Measurements from ENCODE around the gene CAPG. TPM values are rescaled to one million over a fixed set of nuclear protein-coding genes. Genes with fewer than 3 reads are reported as not detected.
A peak's percentile ranks its signal among the peaks of the same experiment; 100 is the strongest.
"Not testable (repeated sequence)": the region's sequence is repeated elsewhere in the genome, so short reads cannot be mapped to it uniquely, and the experiment has no call there.

CAPG gene
- total and polyA plus RNA-seq, 2 of the 4 experiments (the other 2 are of a cell fraction): 79.9 to 98.3 TPM

DNA sequence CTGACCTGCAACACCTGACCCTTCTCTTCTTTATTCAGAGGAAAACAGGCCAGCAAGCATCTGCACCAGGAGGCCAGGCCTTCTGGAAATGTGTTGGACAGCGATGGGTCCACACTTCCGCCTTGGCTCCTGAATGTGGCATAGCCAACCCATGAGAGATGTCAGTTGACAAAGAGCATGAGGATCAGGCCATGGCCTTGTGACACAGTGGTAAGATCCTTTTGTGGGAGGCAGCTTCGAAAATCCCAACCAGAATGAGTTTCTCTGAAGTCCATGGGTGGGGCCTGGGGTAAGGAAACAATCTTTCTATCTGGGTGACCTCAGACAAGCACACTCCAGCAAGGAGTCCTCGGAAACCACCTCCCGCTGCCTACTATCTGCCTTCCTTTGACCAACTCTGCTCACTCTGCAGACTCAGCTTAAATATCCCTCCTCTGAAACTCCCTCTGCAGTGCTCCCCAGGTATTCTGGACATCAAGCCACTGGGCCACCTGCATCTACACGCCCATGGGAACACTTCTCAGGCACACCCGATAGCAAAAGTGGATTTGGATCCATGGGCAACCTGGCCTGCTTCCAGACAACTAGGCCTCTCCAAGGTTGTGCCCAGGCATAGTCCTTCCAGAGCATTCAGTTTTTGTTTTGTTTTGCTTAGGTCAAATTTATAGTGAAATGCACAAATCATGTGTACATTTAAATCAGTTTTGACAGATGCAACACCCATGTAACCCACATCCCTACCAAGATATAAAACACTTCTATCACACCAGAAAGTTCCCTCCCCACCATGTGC, 4.8 kb upstream of the CAPG start:
- Histone ChIP-seq H3K14ac (replicated peaks; ENCODE audit: low read depth, low read length) (no peak overlapping the region), H2BK120ac (ENCODE audit: low read depth, low read length) (no peak overlapping the region), H2BK5ac (ENCODE audit: low read depth, low read length, poor library complexity, severe bottlenecking) (no peak overlapping the region), H4K91ac (ENCODE audit: insufficient read depth, low read depth, low read length) (peak overlapping the region; percentile 24), H3K56ac (ENCODE audit: extremely low read depth, insufficient read depth, low read length) (no peak overlapping the region), H3K4me1 (ENCODE audit: control insufficient read depth, insufficient read depth, low read length) (peaks cover 16% of the 10 kb centered on the region), H3K36me3 (ENCODE audit: control insufficient read depth, insufficient read depth, low read length) (no peaks in the 10 kb centered on the region), H2AFZ (replicated peaks; ENCODE audit: low read length, poor library complexity) (peak overlapping the region; percentile 18), H2AK5ac (ENCODE audit: low read depth, low read length) (peak overlapping the region; percentile 93), H3K9me1 (ENCODE audit: insufficient read depth, low read length) (peaks cover 8% of the 10 kb centered on the region), H4K20me1 (ENCODE audit: insufficient read depth, low read length) (no peaks in the 10 kb centered on the region), H2BK15ac (ENCODE audit: low read depth, low read length) (0 out of 3 replicates have a peak overlapping the region, but pooled peaks have one; percentile 34), H2AK9ac (replicated peaks; ENCODE audit: low read depth, low read length, poor library complexity) (no peak overlapping the region), H4K8ac (ENCODE audit: low read depth in 2 of 2, low read length in 2 of 2) (no peak overlapping the region; a peak in 1 of 4 replicates), H3K27ac (ENCODE audit: insufficient read depth, low read length) (no peak overlapping the region), H3K4me2 (ENCODE audit: low read depth, low read length) (no peak overlapping the region), H3K9me3 (ENCODE audit: control insufficient read depth, insufficient read depth, low read length) (no peaks in the 10 kb centered on the region), H3K18ac (ENCODE audit: low read depth, low read length) (no peak overlapping the region), H3K4me3 (ENCODE audit: insufficient read depth, low read depth, low read length) (no peak overlapping the region), H3K79me1 (ENCODE audit: low read depth in 1 of 2, low read length in 2 of 2) (peaks cover 6 to 48% of the 10 kb centered on the region in 2 experiments; a peak in 3 of 4 replicates), H4K5ac (ENCODE audit: low read depth, low read length) (no peak overlapping the region), H3K23ac (ENCODE audit: low read depth, low read length) (no peak overlapping the region), H2BK20ac (ENCODE audit: low read depth, low read length) (no peak overlapping the region), H3K27me3 (ENCODE audit: control insufficient read depth, insufficient read depth, low read length) (no peaks in the 10 kb centered on the region), H3K9ac (ENCODE audit: low read depth, low read length) (no peak overlapping the region), H3K4ac (ENCODE audit: low read depth, low read length) (peak overlapping the region; percentile 36; the same call in 1 of the 2 replicates)
- 95% methylated on average over 4 of the region's 7 CpGs; no CpG with 5 or more reads in 1 of the 2 experiments for WGBS, 2 experiments (ENCODE audit: extremely low coverage in 2 of 2, insufficient read length in 1 of 2)
- DNase-seq (no peak), ATAC-seq (ENCODE audit: low read depth) (no peak)
- dilution Hi-C loops (cut with HindIII; ENCODE audit: low sequenced_read_pairs, unreplicated experiment): no loop called here
- no peak for TF ChIP-seq RCOR1 (IDR thresholded peaks at IDR 0.05; ENCODE audit: insufficient replicate concordance, low read length)
- BruUV-seq (replicated peaks): no TSS peak
- CTCF ChIA-PET: no interaction called here
- intact Hi-C loops (cut with micrococcal nuclease): no loop called here
- in situ Hi-C loops (cut with MboI; ENCODE audit: low sequenced_read_pairs): no loop called here
- POLR2A ChIA-PET (ENCODE audit: unreplicated experiment): no interaction called here

- peaks cover 10 to 48% of the 10 kb centered on the region in 2 experiments for H3K79me1 ChIP-seq (ENCODE audit: low read depth in 1 of 2, low read length in 2 of 2)
- peak overlapping the region; percentile 78 to 85; a peak in 3 of 4 replicates for H4K8ac ChIP-seq (ENCODE audit: low read depth in 2 of 2, low read length in 2 of 2)
- H3K4me1 ChIP-seq (ENCODE audit: control insufficient read depth, insufficient read depth, low read length): peaks cover 14% of the 10 kb centered on the region
- H4K91ac ChIP-seq (ENCODE audit: insufficient read depth, low read depth, low read length): peak overlapping the region; percentile 24; the same call in 1 of the 2 replicates
- POLR2A ChIA-PET (ENCODE audit: unreplicated experiment); H3K9me3 ChIP-seq (ENCODE audit: control insufficient read depth, insufficient read depth, low read length); BruUV-seq (replicated peaks); intact Hi-C loops (cut with micrococcal nuclease); H3K9me1 ChIP-seq (ENCODE audit: insufficient read depth, low read length); H3K27ac ChIP-seq (ENCODE audit: insufficient read depth, low read length); ATAC-seq (ENCODE audit: low read depth); dilution Hi-C loops (cut with HindIII; ENCODE audit: low sequenced_read_pairs, unreplicated experiment); H3K4me2 ChIP-seq (ENCODE audit: low read depth, low read length); in situ Hi-C loops (cut with MboI; ENCODE audit: low sequenced_read_pairs); H2BK5ac ChIP-seq (ENCODE audit: low read depth, low read length, poor library complexity, severe bottlenecking); H2BK20ac ChIP-seq (ENCODE audit: low read depth, low read length); H3K36me3 ChIP-seq (ENCODE audit: control insufficient read depth, insufficient read depth, low read length); DNase-seq; H3K4me3 ChIP-seq (ENCODE audit: insufficient read depth, low read depth, low read length); H3K27me3 ChIP-seq (ENCODE audit: control insufficient read depth, insufficient read depth, low read length); H3K23ac ChIP-seq (ENCODE audit: low read depth, low read length); H4K20me1 ChIP-seq (ENCODE audit: insufficient read depth, low read length); H4K5ac ChIP-seq (ENCODE audit: low read depth, low read length); H3K18ac ChIP-seq (ENCODE audit: low read depth, low read length): not testable (repeated sequence)
- H3K14ac ChIP-seq (replicated peaks; ENCODE audit: low read depth, low read length): peak overlapping the region; percentile 16; the same call in 1 of the 2 replicates
- peak overlapping the region; percentile 89 for H2AK9ac ChIP-seq (replicated peaks; ENCODE audit: low read depth, low read length, poor library complexity)
- 0 out of 2 replicates have a peak overlapping the region, but pooled peaks have one; percentile 12 for H3K9ac ChIP-seq (ENCODE audit: low read depth, low read length)
- CTCF ChIA-PET: interaction anchor here (0.8 kb wide), 1 partner anchor 223 kb away, joined by 8 read pairs; no protein-coding TSS in a partner anchor
- peak overlapping the region; percentile 46; the same call in 1 of the 2 replicates for H3K56ac ChIP-seq (ENCODE audit: extremely low read depth, insufficient read depth, low read length)
- H2AK5ac ChIP-seq (ENCODE audit: low read depth, low read length): peak overlapping the region; percentile 93
- peak overlapping the region; percentile 35; the same call in 1 of the 2 replicates for H2BK120ac ChIP-seq (ENCODE audit: low read depth, low read length)
- H2AFZ ChIP-seq (replicated peaks; ENCODE audit: low read length, poor library complexity): peak overlapping the region; percentile 17
- peak overlapping the region; percentile 19; the same call in 1 of the 2 replicates for H3K4ac ChIP-seq (ENCODE audit: low read depth, low read length)
- H2BK15ac ChIP-seq (ENCODE audit: low read depth, low read length): peak overlapping the region; percentile 72; the same call in 1 of the 3 replicates
- 100% methylated on average over 1 of the region's 5 CpGs; no CpG with 5 or more reads in 1 of the 2 experiments for WGBS, 2 experiments (ENCODE audit: extremely low coverage in 2 of 2, insufficient read length in 1 of 2)
These were observed 4.2 kb upstream of the CAPG start for GRCh38 chr2:85414421-85414759.

All from IMR-90 (cell line).